ENCODE measurements around the gene DCLK3.
A peak's percentile ranks its signal among the peaks of the same experiment; 100 is the strongest.

The DCLK3 gene

GRCh38 chr3:36774052-36774451, 9.7 kb upstream of the DCLK3 start:
- H4K12ac ChIP-seq (ENCODE audit: low read depth, low read length), result no peak overlapping the region
- H2AK5ac ChIP-seq (ENCODE audit: low read length), result no peak overlapping the region
- no peak overlapping the region for H2BK12ac ChIP-seq (ENCODE audit: low read length)
- H3K4me1 ChIP-seq (ENCODE audit: control insufficient read depth in 1 of 2, insufficient read depth in 2 of 2, low read length in 2 of 2), result no peaks in the 10 kb centered on the region
- no peaks in the 10 kb centered on the region for H3K27me3 ChIP-seq (ENCODE audit: insufficient read depth, low read length)
- H3K27ac ChIP-seq (ENCODE audit: low read depth, low read length), result no peak overlapping the region
- H4K91ac ChIP-seq (ENCODE audit: low read depth, low read length), result no peak overlapping the region
- no peak overlapping the region for H3K4me2 ChIP-seq (ENCODE audit: low read length)
- H3K4me3 ChIP-seq (ENCODE audit: low read depth, low read length), result no peak overlapping the region
- no peak overlapping the region for H3K23ac ChIP-seq (ENCODE audit: low read length)
- no peaks in the 10 kb centered on the region for H3K79me1 ChIP-seq (ENCODE audit: low read length)
- no peaks in the 10 kb centered on the region for H3K36me3 ChIP-seq (ENCODE audit: control insufficient read depth in 1 of 2, insufficient read depth in 2 of 2, low read length in 2 of 2)
- no peak overlapping the region for H2BK120ac ChIP-seq (ENCODE audit: insufficient read depth, low read length, poor library complexity)
- no CpG with 5 or more reads among the region's 3 CpGs for WGBS (ENCODE audit: extremely low coverage, insufficient coverage, insufficient read length)
- DNase-seq, result no peak
- no peak overlapping the region for H3K4ac ChIP-seq (ENCODE audit: low read depth, low read length)
- H2AFZ ChIP-seq (ENCODE audit: insufficient read depth, low read length, poor library complexity), result no peak overlapping the region
- H2BK5ac ChIP-seq (ENCODE audit: low read depth, low read length, poor library complexity), result no peak overlapping the region
- no peak overlapping the region for H3K14ac ChIP-seq (ENCODE audit: low read length)
- no peak overlapping the region for H3K18ac ChIP-seq (ENCODE audit: low read length)
- no peaks in the 10 kb centered on the region for H3K79me2 ChIP-seq (ENCODE audit: control insufficient read depth, insufficient read depth, low read length, poor library complexity)
- no peaks in the 10 kb centered on the region for H3K9me3 ChIP-seq (ENCODE audit: insufficient read depth, low read depth, low read length)
- no peak overlapping the region for H3K9ac ChIP-seq (ENCODE audit: low read length)
- H4K8ac ChIP-seq (ENCODE audit: low read depth, low read length), result no peak overlapping the region

DNA sequence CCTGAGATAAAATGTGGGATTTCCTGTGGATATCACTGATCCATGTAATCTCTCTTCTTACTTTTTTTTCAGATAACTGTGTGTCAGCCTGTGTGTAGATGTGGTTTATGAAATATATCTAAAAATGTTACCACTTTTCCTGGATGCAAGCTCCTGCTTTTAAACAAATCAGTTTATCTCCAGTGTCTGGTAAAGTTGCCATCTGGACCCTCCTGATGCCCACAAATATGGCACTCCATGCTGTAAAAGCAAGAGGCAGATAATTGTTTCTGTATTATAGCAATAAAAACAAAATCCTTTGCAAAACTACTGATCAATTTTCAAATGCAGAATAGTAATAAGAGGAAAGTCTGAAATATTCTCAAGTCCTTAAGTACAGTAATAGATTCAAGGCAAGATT, 7.6 kb upstream of the DCLK3 start:
- Histone ChIP-seq H2BK120ac (ENCODE audit: insufficient read depth, low read length, poor library complexity) (no peak overlapping the region), H3K4me3 (ENCODE audit: low read depth, low read length) (no peak overlapping the region), H3K36me3 (ENCODE audit: control insufficient read depth in 1 of 2, insufficient read depth in 2 of 2, low read length in 2 of 2) (no peaks in the 10 kb centered on the region), H3K14ac (ENCODE audit: low read length) (no peak overlapping the region), H3K27me3 (ENCODE audit: insufficient read depth, low read length) (no peaks in the 10 kb centered on the region), H3K4ac (ENCODE audit: low read depth, low read length) (no peak overlapping the region), H3K79me2 (ENCODE audit: control insufficient read depth, insufficient read depth, low read length, poor library complexity) (no peaks in the 10 kb centered on the region), H3K9ac (ENCODE audit: low read length) (no peak overlapping the region), H2BK12ac (ENCODE audit: low read length) (no peak overlapping the region), H3K27ac (ENCODE audit: low read depth, low read length) (no peak overlapping the region), H3K79me1 (ENCODE audit: low read length) (no peaks in the 10 kb centered on the region), H3K23ac (ENCODE audit: low read length) (no peak overlapping the region), H3K4me1 (ENCODE audit: control insufficient read depth in 1 of 2, insufficient read depth in 2 of 2, low read length in 2 of 2) (no peaks in the 10 kb centered on the region), H2AK5ac (ENCODE audit: low read length) (no peak overlapping the region), H4K91ac (ENCODE audit: low read depth, low read length) (no peak overlapping the region), H2AFZ (ENCODE audit: insufficient read depth, low read length, poor library complexity) (no peak overlapping the region), H3K9me3 (ENCODE audit: insufficient read depth, low read depth, low read length) (no peaks in the 10 kb centered on the region), H3K4me2 (ENCODE audit: low read length) (no peak overlapping the region), H3K18ac (ENCODE audit: low read length) (no peak overlapping the region), H2BK5ac (ENCODE audit: low read depth, low read length, poor library complexity) (no peak overlapping the region), H4K8ac (ENCODE audit: low read depth, low read length) (no peak overlapping the region), H4K12ac (ENCODE audit: low read depth, low read length) (no peak overlapping the region)
- DNase-seq, result no peak

DNA sequence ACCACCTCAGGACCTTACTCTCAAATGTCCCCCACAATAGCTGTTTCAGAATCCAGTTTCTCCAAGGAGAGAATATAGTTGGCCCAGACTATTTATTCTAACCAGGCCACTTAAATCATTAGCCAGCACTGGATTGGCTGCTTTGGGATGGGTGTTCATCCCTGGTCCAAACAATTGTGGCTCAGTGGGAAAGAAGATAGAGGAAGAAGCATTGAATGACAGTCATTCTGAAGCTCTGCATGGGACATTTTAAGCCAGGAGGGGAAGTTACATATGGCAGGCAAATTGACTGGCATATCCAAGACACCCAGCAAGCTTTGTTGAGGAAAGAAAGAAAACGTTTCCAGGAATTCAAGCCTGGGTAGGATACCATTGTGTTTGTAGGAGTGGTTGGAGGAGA, 5.6 kb upstream of the DCLK3 start:
- Histone ChIP-seq H4K91ac (ENCODE audit: low read depth, low read length) (no peak overlapping the region), H3K4me2 (ENCODE audit: low read length) (no peak overlapping the region), H3K9ac (ENCODE audit: low read length) (no peak overlapping the region), H3K79me1 (ENCODE audit: low read length) (no peaks in the 10 kb centered on the region), H2BK5ac (ENCODE audit: low read depth, low read length, poor library complexity) (no peak overlapping the region), H3K18ac (ENCODE audit: low read length) (no peak overlapping the region), H4K12ac (ENCODE audit: low read depth, low read length) (no peak overlapping the region), H2AFZ (ENCODE audit: insufficient read depth, low read length, poor library complexity) (no peak overlapping the region), H3K23ac (ENCODE audit: low read length) (no peak overlapping the region), H2BK12ac (ENCODE audit: low read length) (no peak overlapping the region), H3K27ac (ENCODE audit: low read depth, low read length) (no peak overlapping the region), H3K4ac (ENCODE audit: low read depth, low read length) (no peak overlapping the region), H3K4me1 (ENCODE audit: control insufficient read depth in 1 of 2, insufficient read depth in 2 of 2, low read length in 2 of 2) (no peaks in the 10 kb centered on the region), H3K9me3 (ENCODE audit: insufficient read depth, low read depth, low read length) (no peaks in the 10 kb centered on the region), H3K36me3 (ENCODE audit: control insufficient read depth in 1 of 2, insufficient read depth in 2 of 2, low read length in 2 of 2) (no peaks in the 10 kb centered on the region), H3K79me2 (ENCODE audit: control insufficient read depth, insufficient read depth, low read length, poor library complexity) (no peaks in the 10 kb centered on the region), H3K14ac (ENCODE audit: low read length) (no peak overlapping the region), H2AK5ac (ENCODE audit: low read length) (no peak overlapping the region), H2BK120ac (ENCODE audit: insufficient read depth, low read length, poor library complexity) (no peak overlapping the region), H3K27me3 (ENCODE audit: insufficient read depth, low read length) (peaks cover 6% of the 10 kb centered on the region), H4K8ac (ENCODE audit: low read depth, low read length) (no peak overlapping the region), H3K4me3 (ENCODE audit: low read depth, low read length) (no peak overlapping the region)
- no CpG with 5 or more reads among the region's 1 CpG for WGBS (ENCODE audit: extremely low coverage, insufficient coverage, insufficient read length)
- DNase-seq, result no peak

- H3K27ac ChIP-seq (ENCODE audit: low read depth, low read length), result no peak overlapping the region
- no CpG with 5 or more reads among the region's 7 CpGs for WGBS (ENCODE audit: extremely low coverage, insufficient coverage, insufficient read length)
- H3K18ac ChIP-seq (ENCODE audit: low read length), result no peak overlapping the region
- H3K4me2 ChIP-seq (ENCODE audit: low read length), result no peak overlapping the region
- no peaks in the 10 kb centered on the region for H3K79me2 ChIP-seq (ENCODE audit: control insufficient read depth, insufficient read depth, low read length, poor library complexity)
- peaks cover 4 to 8% of the 10 kb centered on the region in 2 experiments for H3K4me1 ChIP-seq (ENCODE audit: control insufficient read depth in 1 of 2, insufficient read depth in 2 of 2, low read length in 2 of 2)
- H2BK12ac ChIP-seq (ENCODE audit: low read length), result no peak overlapping the region
- H3K9me3 ChIP-seq (ENCODE audit: insufficient read depth, low read depth, low read length), result peaks cover 10% of the 10 kb centered on the region
- no peak overlapping the region for H3K9ac ChIP-seq (ENCODE audit: low read length)
- no peak overlapping the region for H3K14ac ChIP-seq (ENCODE audit: low read length)
- H3K36me3 ChIP-seq (ENCODE audit: control insufficient read depth in 1 of 2, insufficient read depth in 2 of 2, low read length in 2 of 2), result no peaks in the 10 kb centered on the region
- no peak overlapping the region for H3K23ac ChIP-seq (ENCODE audit: low read length)
- no peak overlapping the region for H4K12ac ChIP-seq (ENCODE audit: low read depth, low read length)
- H2AK5ac ChIP-seq (ENCODE audit: low read length), result no peak overlapping the region
- H3K79me1 ChIP-seq (ENCODE audit: low read length), result no peaks in the 10 kb centered on the region
- no peak overlapping the region for H4K8ac ChIP-seq (ENCODE audit: low read depth, low read length)
- no peak overlapping the region for H4K91ac ChIP-seq (ENCODE audit: low read depth, low read length)
- H3K27me3 ChIP-seq (ENCODE audit: insufficient read depth, low read length), result peaks cover 28% of the 10 kb centered on the region
- no peak for DNase-seq
- H2AFZ ChIP-seq (ENCODE audit: insufficient read depth, low read length, poor library complexity), result no peak overlapping the region
- H2BK5ac ChIP-seq (ENCODE audit: low read depth, low read length, poor library complexity), result no peak overlapping the region
- no peak overlapping the region for H3K4me3 ChIP-seq (ENCODE audit: low read depth, low read length)
- H3K4ac ChIP-seq (ENCODE audit: low read depth, low read length), result no peak overlapping the region
- H2BK120ac ChIP-seq (ENCODE audit: insufficient read depth, low read length, poor library complexity), result no peak overlapping the region
These were observed 751 bp upstream of the DCLK3 start for GRCh38 chr3:36765104-36765503.

DNA sequence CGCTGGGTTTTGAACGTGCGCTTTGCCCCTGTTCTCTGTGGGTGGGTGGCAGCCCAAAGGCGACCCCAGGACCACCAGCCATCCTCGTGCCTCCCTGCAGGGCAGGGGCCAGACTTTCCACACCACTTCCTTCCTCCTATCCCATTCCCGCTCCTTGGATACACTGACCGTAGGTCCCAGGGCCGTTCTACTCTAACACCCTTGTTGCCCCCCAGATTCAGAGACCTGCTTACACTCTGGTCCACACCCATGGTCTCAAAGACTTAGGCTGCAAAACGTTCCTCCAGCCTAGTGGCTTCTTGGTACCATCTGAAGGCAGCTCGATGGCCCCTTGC, 318 bp upstream of the DCLK3 start:
- peaks cover 28% of the 10 kb centered on the region for H3K27me3 ChIP-seq (ENCODE audit: insufficient read depth, low read length)
- peaks cover 4 to 8% of the 10 kb centered on the region in 2 experiments for H3K4me1 ChIP-seq (ENCODE audit: control insufficient read depth in 1 of 2, insufficient read depth in 2 of 2, low read length in 2 of 2)
- no peak overlapping the region for H3K9ac ChIP-seq (ENCODE audit: low read length)
- WGBS (ENCODE audit: extremely low coverage, insufficient coverage, insufficient read length), result no CpG with 5 or more reads among the region's 10 CpGs
- no peak overlapping the region for H3K18ac ChIP-seq (ENCODE audit: low read length)
- no peak overlapping the region for H2BK12ac ChIP-seq (ENCODE audit: low read length)
- no peak overlapping the region for H3K23ac ChIP-seq (ENCODE audit: low read length)
- no peak overlapping the region for H4K12ac ChIP-seq (ENCODE audit: low read depth, low read length)
- H3K14ac ChIP-seq (ENCODE audit: low read length), result no peak overlapping the region
- no peak overlapping the region for H2AK5ac ChIP-seq (ENCODE audit: low read length)
- H2BK120ac ChIP-seq (ENCODE audit: insufficient read depth, low read length, poor library complexity), result no peak overlapping the region
- H2BK5ac ChIP-seq (ENCODE audit: low read depth, low read length, poor library complexity), result no peak overlapping the region
- no peak overlapping the region for H3K27ac ChIP-seq (ENCODE audit: low read depth, low read length)
- H3K4ac ChIP-seq (ENCODE audit: low read depth, low read length), result no peak overlapping the region
- no peaks in the 10 kb centered on the region for H3K79me2 ChIP-seq (ENCODE audit: control insufficient read depth, insufficient read depth, low read length, poor library complexity)
- no peaks in the 10 kb centered on the region for H3K36me3 ChIP-seq (ENCODE audit: control insufficient read depth in 1 of 2, insufficient read depth in 2 of 2, low read length in 2 of 2)
- H4K8ac ChIP-seq (ENCODE audit: low read depth, low read length), result no peak overlapping the region
- no peak for DNase-seq
- peak overlapping the region; percentile 55 for H3K4me2 ChIP-seq (ENCODE audit: low read length)
- peaks cover 10% of the 10 kb centered on the region for H3K9me3 ChIP-seq (ENCODE audit: insufficient read depth, low read depth, low read length)
- no peak overlapping the region for H4K91ac ChIP-seq (ENCODE audit: low read depth, low read length)
- no peaks in the 10 kb centered on the region for H3K79me1 ChIP-seq (ENCODE audit: low read length)
- no peak overlapping the region for H2AFZ ChIP-seq (ENCODE audit: insufficient read depth, low read length, poor library complexity)
- peak overlapping the region; percentile 39 for H3K4me3 ChIP-seq (ENCODE audit: low read depth, low read length)

Measured in trophoblast cell (in vitro differentiated cells and primary cell).